Stimulated activated CD4-positive, alpha-beta T cell treated with anti-CD3 and anti-CD28 coated beads, Interleukin-4, amount 100 ng/mL, for 1 hour (primary cell): ENCODE data around the gene GPR83.
"Not testable (repeated sequence)": the region's sequence is repeated elsewhere in the genome, so short reads cannot be mapped to it uniquely, and the experiment has no call there.

Experiments
- DNase-seq: peaks from one replicate; pipeline ENCODE4 v3.0.0-alpha.2; 2020

Gene GPR83

DNA sequence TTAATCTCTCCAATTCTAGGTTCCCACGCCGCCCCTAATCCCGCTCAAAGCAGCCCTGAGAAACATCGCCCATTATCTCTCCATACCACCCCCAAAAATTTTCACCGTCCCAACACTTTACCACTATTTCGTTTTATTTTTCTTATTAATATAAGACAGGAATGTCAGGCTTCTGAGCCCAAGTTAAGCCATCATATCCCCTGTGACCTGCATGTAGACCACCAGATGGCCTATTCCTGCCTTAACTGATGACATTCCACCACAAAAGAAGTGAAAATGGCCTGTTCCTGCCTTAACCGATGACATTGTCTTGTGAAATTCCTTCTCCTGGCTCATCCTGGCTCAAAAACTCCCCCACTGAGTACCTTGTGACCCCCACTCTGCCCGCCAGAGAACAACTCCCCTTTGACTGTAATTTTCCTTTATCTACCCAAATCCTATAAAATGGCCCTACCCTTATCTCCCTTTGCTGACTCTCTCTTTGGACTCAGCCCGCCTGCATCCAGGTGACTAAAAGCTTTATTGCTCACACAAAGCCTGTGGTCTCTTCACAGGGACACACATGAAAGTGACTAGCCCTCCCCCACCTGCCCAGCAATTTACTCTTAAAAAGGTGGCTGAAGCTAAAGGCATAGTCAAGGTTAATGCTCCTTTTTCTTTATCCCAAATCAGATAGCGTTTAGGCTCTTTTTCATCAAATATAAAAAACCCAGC is 50.2 kb downstream of the GPR83 start:
- not testable (repeated sequence) for DNase-seq

DNA sequence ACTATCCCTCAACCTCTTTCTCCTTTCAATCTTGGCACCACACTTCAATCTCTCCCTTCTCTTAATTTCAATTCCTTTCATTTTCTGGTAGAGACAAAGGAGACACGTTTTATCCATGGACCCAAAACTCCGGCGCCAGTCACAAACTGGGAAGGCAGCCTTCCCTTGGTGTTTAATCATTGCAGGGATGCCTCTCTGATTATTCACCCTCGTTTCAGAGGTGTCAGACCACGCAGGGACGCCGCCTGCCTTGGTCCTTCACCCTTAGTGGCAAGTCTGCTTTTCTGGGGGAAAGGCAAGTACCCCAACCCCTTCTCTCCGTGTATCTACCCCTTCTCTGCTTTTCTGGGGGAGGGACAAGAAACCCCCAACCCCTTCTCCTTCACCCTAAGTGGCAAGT is 54.9 kb downstream of the GPR83 start:
- DNase-seq = not testable (repeated sequence)

GRCh38 chr11:94343495-94343894 is 57.7 kb downstream of the GPR83 start:
- no peak for DNase-seq

GRCh38 chr11:94342250-94342649 is 59.0 kb downstream of the GPR83 start:
- no peak for DNase-seq

DNA sequence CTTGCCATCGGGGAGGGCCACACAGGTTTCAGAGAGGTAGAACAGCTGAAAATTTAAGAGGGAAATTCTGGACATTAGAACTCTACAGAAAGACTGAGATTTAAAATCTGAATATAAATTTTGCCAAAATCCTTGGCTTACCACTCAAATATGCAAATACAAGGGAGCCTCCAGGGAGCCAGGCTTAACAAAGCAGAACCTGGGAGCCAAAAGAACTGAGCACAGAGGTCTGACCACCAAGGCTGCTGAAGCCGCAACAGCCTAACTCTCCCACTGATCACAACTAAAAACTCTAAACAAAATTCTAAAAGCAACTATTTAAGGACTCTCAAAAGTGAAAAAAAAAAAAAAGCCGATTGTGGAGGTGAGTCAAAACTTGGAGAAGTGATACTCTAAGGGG is 62.6 kb downstream of the GPR83 start:
- no peak for DNase-seq

DNA sequence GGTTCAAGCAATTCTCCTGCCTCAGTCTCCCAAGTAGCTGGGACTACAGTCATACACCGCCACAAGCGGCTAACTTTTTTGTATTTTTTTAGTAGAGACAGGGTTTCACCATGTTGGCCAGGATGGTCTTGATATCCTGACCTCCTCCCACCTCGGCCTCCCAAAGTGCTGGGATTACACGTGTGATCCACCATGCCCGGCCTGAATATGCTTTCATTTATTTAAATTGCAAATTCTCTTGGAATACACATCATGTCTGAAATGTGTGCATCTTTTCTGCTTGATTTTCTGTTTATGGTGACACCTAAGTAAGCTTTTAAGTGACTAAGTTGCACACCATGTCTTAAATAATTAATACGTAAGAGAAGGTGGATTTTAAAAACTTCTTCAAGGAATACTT is 65.2 kb downstream of the GPR83 start:
- no peak for DNase-seq

DNA sequence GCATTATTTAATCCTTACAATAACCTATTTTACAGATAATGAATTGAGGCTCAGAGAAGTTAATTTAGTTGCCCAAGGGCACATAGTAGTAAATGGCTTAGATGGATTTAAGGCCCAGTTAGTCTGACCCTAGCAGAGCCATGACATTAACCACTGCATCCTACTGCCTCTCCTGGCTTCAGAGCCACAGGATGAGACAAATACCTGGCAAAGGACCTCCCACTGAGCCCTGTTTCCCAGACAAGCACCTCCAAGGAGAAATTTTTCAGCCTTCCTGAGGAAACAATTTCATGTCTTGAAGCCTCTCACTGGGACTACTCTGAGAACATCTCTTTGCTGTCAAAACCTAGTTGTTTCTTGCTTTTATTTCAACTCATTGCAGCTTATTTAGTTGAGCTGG is 68.4 kb downstream of the GPR83 start:
- DNase-seq = no peak

GRCh38 chr11:94330789-94331188 is 70.4 kb downstream of the GPR83 start:
- no peak for DNase-seq

GRCh38 chr11:94329501-94329900 is 71.7 kb downstream of the GPR83 start:
- DNase-seq = no peak

- no peak for DNase-seq
Measured at GRCh38 chr11:94328587-94329080, 72.6 kb downstream of the GPR83 start.
